Colonic mucosa (tissue), 4 donors: ENCODE data around the gene LRIG1. TPM values are rescaled to one million over a fixed set of nuclear protein-coding genes. Genes with fewer than 3 reads are reported as not detected.

ENCODE experiments used
- DNase-seq: peaks from one replicate; pipeline ENCODE4 v3.0.0-alpha.2; 2020
- H3K27ac ChIP-seq: fragments of 200-600 bp; one replicate; pipeline ENCODE4 v1.8.0; 2021
- H3K27me3 ChIP-seq: fragments of 200-600 bp; one replicate; pipeline ENCODE4 v1.8.0; 2021
- H3K36me3 ChIP-seq: fragments of 200-600 bp; one replicate; pipeline ENCODE4 v1.8.0; 2021
- H3K4me1 ChIP-seq: fragments of 200-600 bp; one replicate; pipeline ENCODE4 v1.8.0; 2021; ENCODE audit warnings: mild to moderate bottlenecking
- H3K4me3 ChIP-seq: fragments of 200-600 bp; one replicate; pipeline ENCODE4 v1.8.0; 2021
- H3K9ac ChIP-seq, 2 donors: one replicate each; pipeline ENCODE4 v1.7.0; 2013; ENCODE audit warnings: control low read depth in 2 of 2, low read depth in 2 of 2, low read length in 2 of 2
- H3K9me3 ChIP-seq: fragments of 200-600 bp; one replicate; pipeline ENCODE4 v1.8.0; 2021
- intact Hi-C: fragments of 100-400 bp; cut with DNase I; formaldehyde crosslinking; loops from one replicate; pipeline ENCODE4 v1.14.1; 2022
- total RNA-seq, 2 donors: library from RNA; stranded (reverse); fragmentation: NEBNext Ultra II Directional in 1 of 2; extraction: Animal tissue kit (Norgen Biotek cat#: 25700) in 1 of 2; gene quantifications; one replicate each; pipeline ENCODE4 v1.2.1, GENCODE V29; 2021
- TF ChIP-seq, protein P1 (sequence below): fragments of 200-600 bp; IDR thresholded peaks from one replicate; pipeline ENCODE4 v1.8.0; 2022; ENCODE audit warnings: antibody characterized with exemption, mild to moderate bottlenecking
- donor health status: healthy.
- donor health status: DM: no; HTN: no; CAD: no.
- donor health status: DM: no; HTN: no; CAD: no.

LRIG1 gene
- total RNA-seq, 2 donors from 2014 or later = 43.9 to 57.5 TPM

DNA sequence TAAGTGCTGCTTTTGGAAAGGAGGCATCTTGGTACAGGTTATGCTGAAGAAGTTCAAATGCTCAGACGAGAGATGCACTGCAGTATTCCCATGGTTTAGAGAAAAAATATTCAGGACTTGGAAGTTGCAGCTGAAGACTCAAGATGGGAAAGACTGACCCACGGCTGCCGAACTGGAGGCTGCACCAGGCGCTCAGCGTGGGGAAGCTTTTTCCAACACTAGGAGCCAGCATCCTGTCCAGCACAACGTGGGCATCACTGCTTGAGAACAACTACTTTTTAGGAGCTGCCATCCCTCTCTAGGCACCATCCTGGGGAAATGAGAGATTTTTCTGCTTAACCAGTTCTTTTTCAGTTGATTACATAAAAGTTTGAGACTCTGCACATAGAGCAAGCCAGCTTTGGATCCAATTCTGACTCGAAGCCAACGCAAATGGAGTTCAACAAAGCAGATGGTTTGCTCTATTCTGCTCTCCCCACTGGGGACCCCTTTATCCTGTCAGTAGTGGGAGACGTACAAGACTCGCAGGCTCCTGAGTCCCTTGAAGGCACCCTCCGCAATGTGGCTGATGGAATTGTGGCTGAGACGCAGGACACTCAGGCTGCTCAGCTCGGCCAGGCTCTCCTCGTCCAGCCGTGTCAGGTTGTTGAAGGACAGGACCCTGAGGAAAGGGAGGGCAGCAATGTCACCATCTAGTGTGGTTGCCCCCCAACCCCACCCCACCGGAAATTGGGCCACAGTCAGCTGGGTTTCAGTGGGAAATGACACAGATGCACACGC lies 93.8 kb downstream of the LRIG1 start:
- no peak overlapping the region for H3K4me3 ChIP-seq
- TF ChIP-seq, protein P1, sequence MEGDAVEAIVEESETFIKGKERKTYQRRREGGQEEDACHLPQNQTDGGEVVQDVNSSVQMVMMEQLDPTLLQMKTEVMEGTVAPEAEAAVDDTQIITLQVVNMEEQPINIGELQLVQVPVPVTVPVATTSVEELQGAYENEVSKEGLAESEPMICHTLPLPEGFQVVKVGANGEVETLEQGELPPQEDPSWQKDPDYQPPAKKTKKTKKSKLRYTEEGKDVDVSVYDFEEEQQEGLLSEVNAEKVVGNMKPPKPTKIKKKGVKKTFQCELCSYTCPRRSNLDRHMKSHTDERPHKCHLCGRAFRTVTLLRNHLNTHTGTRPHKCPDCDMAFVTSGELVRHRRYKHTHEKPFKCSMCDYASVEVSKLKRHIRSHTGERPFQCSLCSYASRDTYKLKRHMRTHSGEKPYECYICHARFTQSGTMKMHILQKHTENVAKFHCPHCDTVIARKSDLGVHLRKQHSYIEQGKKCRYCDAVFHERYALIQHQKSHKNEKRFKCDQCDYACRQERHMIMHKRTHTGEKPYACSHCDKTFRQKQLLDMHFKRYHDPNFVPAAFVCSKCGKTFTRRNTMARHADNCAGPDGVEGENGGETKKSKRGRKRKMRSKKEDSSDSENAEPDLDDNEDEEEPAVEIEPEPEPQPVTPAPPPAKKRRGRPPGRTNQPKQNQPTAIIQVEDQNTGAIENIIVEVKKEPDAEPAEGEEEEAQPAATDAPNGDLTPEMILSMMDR = no peak
- no peaks in the 10 kb centered on the region for H3K36me3 ChIP-seq
- H3K27me3 ChIP-seq = no peaks in the 10 kb centered on the region
- intact Hi-C loops = loop anchor here (5.0 to 10.0 kb wide), 2 partner anchors 88 to 410 kb away; no protein-coding TSS in a partner anchor
- peaks cover 6% of the 10 kb centered on the region for H3K4me1 ChIP-seq
- H3K9me3 ChIP-seq = no peaks in the 10 kb centered on the region
- DNase-seq = no peak
- H3K27ac ChIP-seq = no peak overlapping the region
- no peak overlapping the region for H3K9ac ChIP-seq

DNA sequence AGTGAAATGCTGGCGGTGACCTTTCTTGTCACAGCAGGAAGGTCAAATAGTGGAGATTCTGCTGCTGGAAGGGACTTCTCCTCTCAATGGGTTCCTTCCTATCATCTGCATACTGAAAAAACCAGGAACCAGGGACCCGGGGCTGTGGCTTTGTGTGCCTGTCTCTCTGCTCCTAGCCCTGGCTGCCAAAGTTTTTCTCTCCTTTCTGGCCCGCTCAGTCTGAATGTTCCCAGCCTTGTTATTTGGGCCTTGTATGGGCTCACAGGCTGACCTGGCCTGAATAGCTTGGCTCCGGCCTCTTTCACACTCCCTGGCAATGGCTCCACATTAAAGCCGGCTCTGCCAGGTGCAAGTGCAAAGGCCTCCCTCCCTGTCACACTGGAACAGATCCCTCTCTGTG lies 94.7 kb downstream of the LRIG1 start:
- H3K36me3 ChIP-seq = no peaks in the 10 kb centered on the region
- no peaks in the 10 kb centered on the region for H3K27me3 ChIP-seq
- H3K27ac ChIP-seq = no peak overlapping the region
- intact Hi-C loops = loop anchor here (5.0 to 10.0 kb wide), 2 partner anchors 89 to 411 kb away; no protein-coding TSS in a partner anchor
- no peak overlapping the region for H3K4me3 ChIP-seq
- TF ChIP-seq, protein P1 = no peak
- DNase-seq = no peak
- H3K4me1 ChIP-seq = peaks cover 6% of the 10 kb centered on the region
- H3K9ac ChIP-seq = no peak overlapping the region
- no peaks in the 10 kb centered on the region for H3K9me3 ChIP-seq

DNA sequence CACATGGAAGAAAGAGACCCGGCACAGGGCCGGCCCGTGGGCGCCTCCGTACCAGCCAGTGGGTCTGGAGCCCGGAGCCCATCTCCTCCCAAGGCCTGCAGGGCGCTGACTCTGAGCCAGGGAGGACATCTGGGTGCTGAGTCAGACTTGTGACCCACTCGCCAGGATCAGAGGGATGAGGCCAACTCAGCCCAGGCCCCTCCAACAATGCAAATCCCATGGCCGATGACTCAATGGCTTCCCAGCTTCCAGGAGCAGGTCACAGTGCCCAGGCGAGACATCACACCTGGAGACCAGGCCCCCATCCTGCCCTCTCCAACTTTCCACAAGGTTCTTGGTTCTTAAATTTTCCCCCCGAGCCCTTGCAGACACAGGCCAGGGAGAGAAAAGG lies 95.1 kb downstream of the LRIG1 start:
- H3K4me1 ChIP-seq = peaks cover 6% of the 10 kb centered on the region
- H3K9ac ChIP-seq = no peak overlapping the region
- no peaks in the 10 kb centered on the region for H3K9me3 ChIP-seq
- intact Hi-C loops = loop anchor here (5.0 to 10.0 kb wide), 2 partner anchors 89 to 412 kb away; no protein-coding TSS in a partner anchor
- no peak for DNase-seq
- H3K36me3 ChIP-seq = no peaks in the 10 kb centered on the region
- TF ChIP-seq, protein P1 = no peak
- H3K27ac ChIP-seq = no peak overlapping the region
- no peak overlapping the region for H3K4me3 ChIP-seq
- no peaks in the 10 kb centered on the region for H3K27me3 ChIP-seq

DNA sequence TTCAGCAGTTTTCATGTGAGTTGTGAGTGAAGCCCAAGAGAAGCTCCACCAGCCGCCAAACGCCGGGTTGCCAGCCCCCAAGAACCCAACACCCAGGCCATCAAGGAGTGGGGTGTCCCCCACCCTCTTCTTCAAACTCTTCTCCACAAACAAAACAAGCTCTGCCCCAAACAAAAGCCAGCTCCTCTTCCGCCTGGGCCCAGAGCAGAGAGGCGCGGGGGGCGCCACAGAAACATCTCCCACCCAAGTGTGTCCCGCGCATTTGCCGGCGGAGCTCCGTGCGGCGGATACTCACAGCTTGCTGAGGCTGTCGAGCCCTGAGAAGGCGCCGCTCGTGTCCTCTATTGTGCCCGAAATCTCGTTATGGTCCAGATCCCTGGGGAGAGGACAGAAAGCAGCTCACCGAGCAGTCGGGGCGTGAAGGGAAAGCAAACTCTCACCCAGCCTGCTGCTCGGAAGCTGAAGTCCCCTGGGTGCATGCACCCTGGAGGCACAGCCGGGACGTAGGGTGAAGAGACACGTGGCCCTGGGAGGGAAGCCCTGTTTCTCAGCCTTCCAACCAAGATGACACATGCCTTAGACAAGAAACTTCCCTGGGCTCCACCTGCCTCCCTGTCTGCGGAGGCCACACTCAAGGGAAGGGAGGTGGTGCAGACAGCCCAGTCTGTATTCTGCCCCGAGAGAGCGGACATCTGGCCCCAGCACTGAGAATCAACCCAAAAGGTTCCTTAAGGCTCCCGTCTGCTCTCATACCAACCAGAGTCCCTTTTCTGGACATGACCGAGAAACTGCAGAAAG lies 95.7 kb downstream of the LRIG1 start:
- H3K4me3 ChIP-seq = no peak overlapping the region
- TF ChIP-seq, protein P1 = no peak
- no peaks in the 10 kb centered on the region for H3K27me3 ChIP-seq
- no peak overlapping the region for H3K27ac ChIP-seq
- H3K4me1 ChIP-seq = peaks cover 6% of the 10 kb centered on the region
- no peaks in the 10 kb centered on the region for H3K9me3 ChIP-seq
- no peaks in the 10 kb centered on the region for H3K36me3 ChIP-seq
- no peak overlapping the region for H3K9ac ChIP-seq
- intact Hi-C loops = loop anchor here (5.0 to 10.0 kb wide), 2 partner anchors 90 to 412 kb away; no protein-coding TSS in a partner anchor
- DNase-seq = no peak

DNA sequence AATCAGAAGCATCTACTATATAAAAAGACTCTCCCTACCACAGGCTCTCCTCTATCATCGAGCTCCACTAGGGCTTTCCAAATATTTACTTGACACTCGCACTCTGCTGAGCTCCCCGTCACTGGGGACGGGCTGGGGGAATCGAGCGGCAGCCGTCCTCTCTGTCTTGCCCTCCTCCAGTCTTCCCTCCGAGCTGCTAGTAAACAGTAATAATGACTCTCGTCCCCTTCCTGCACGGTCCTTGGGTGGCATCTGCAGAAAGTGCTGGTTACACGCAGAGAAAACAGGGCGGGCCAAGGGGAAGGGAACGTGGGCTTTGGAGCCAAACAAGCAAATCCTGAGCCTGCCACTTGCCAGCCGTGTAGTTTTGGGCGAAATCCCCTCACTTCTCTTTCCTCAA lies 96.6 kb downstream of the LRIG1 start:
- peaks cover 6% of the 10 kb centered on the region for H3K4me1 ChIP-seq
- H3K27me3 ChIP-seq = no peaks in the 10 kb centered on the region
- intact Hi-C loops = loop anchor here (10.0 kb wide), 1 partner anchor 91 kb away; no protein-coding TSS in a partner anchor
- no peak overlapping the region for H3K9ac ChIP-seq
- no peak overlapping the region for H3K27ac ChIP-seq
- H3K4me3 ChIP-seq = no peak overlapping the region
- no peak for DNase-seq
- H3K36me3 ChIP-seq = no peaks in the 10 kb centered on the region
- TF ChIP-seq, protein P1 = no peak
- no peaks in the 10 kb centered on the region for H3K9me3 ChIP-seq
